Stimulated activated memory B cell treated with anti-CD40 and anti-IgM and Interleukin-4, amounts not matched to agents 10 μg/mL and 1 μg/mL and 100 μg/mL, for 72 hours (primary cell): ENCODE measurements around the gene PPP1R3F.
A peak's percentile ranks its signal among the peaks of the same experiment; 100 is the strongest.

Experiments
- ATAC-seq: fragments of 150-1000 bp; cut with Tn5 transposase; 2 replicates; pipeline ENCODE4 v1.10.0; 2021
- H3K27ac Mint-ChIP-seq: one replicate; pipeline ENCODE4 v1.8.0; 2022; ENCODE audit warnings: mild to moderate bottlenecking, mixed read lengths
- H3K27me3 Mint-ChIP-seq: one replicate; pipeline ENCODE4 v1.8.0; 2022; ENCODE audit warnings: mixed read lengths
- H3K36me3 Mint-ChIP-seq: one replicate; pipeline ENCODE4 v1.8.0; 2022; ENCODE audit warnings: mixed read lengths
- H3K4me1 Mint-ChIP-seq: one replicate; pipeline ENCODE4 v1.8.0; 2022; ENCODE audit warnings: mixed read lengths
- H3K4me3 Mint-ChIP-seq: one replicate; pipeline ENCODE4 v1.8.0; 2022; ENCODE audit warnings: mild to moderate bottlenecking, moderate library complexity, mixed read lengths
- H3K9me3 Mint-ChIP-seq: one replicate; pipeline ENCODE4 v1.8.0; 2022; ENCODE audit warnings: mixed read lengths

The PPP1R3F gene

GRCh38 chrX:49257846-49258748 lies 11.5 kb upstream of the PPP1R3F start:
- no peak overlapping the region for H3K4me3 Mint-ChIP-seq
- H3K36me3 Mint-ChIP-seq, result no peaks in the 10 kb centered on the region
- H3K27me3 Mint-ChIP-seq, result no peaks in the 10 kb centered on the region
- H3K27ac Mint-ChIP-seq, result peak overlapping the region; percentile 78
- H3K9me3 Mint-ChIP-seq, result no peaks in the 10 kb centered on the region
- ATAC-seq, result peak; percentile 60
- H3K4me1 Mint-ChIP-seq, result peaks cover 15% of the 10 kb centered on the region

- Mint-ChIP-seq H3K27me3 (no peaks in the 10 kb centered on the region), H3K4me3 (no peak overlapping the region), H3K36me3 (no peaks in the 10 kb centered on the region), H3K4me1 (peaks cover 15% of the 10 kb centered on the region), H3K9me3 (no peaks in the 10 kb centered on the region), H3K27ac (no peak overlapping the region)
- ATAC-seq, result no peak
Observed at GRCh38 chrX:49258749-49259124, 10.9 kb upstream of the PPP1R3F start.

GRCh38 chrX:49260221-49260985 lies 9.2 kb upstream of the PPP1R3F start:
- no peak for ATAC-seq
- no peaks in the 10 kb centered on the region for H3K36me3 Mint-ChIP-seq
- H3K4me3 Mint-ChIP-seq, result no peak overlapping the region
- no peaks in the 10 kb centered on the region for H3K27me3 Mint-ChIP-seq
- H3K9me3 Mint-ChIP-seq, result no peaks in the 10 kb centered on the region
- no peak overlapping the region for H3K27ac Mint-ChIP-seq
- peaks cover 15% of the 10 kb centered on the region for H3K4me1 Mint-ChIP-seq

GRCh38 chrX:49262603-49263002 lies 7.0 kb upstream of the PPP1R3F start:
- Mint-ChIP-seq H3K36me3 (no peaks in the 10 kb centered on the region), H3K9me3 (no peaks in the 10 kb centered on the region), H3K27ac (no peak overlapping the region), H3K4me3 (no peak overlapping the region), H3K27me3 (no peaks in the 10 kb centered on the region), H3K4me1 (peaks cover 8% of the 10 kb centered on the region)
- ATAC-seq, result no peak

- Mint-ChIP-seq H3K36me3 (no peaks in the 10 kb centered on the region), H3K4me1 (peaks cover 6% of the 10 kb centered on the region), H3K4me3 (no peak overlapping the region), H3K27me3 (no peaks in the 10 kb centered on the region), H3K27ac (no peak overlapping the region), H3K9me3 (no peaks in the 10 kb centered on the region)
- no peak for ATAC-seq
Observed at GRCh38 chrX:49263631-49264030, 6.0 kb upstream of the PPP1R3F start.

GRCh38 chrX:49264460-49264859 lies 5.1 kb upstream of the PPP1R3F start, which contains the start of gene FOXP3:
Gene FOXP3, minus strand, starts transcription at chrX:49264710. Its CDS starts 6,205 bp downstream, at chrX:49258505.
- H3K4me3 Mint-ChIP-seq, result no peak within 1 kb of the TSS
- peaks cover 6% of the 10 kb centered on the region for H3K4me1 Mint-ChIP-seq
- H3K9me3 Mint-ChIP-seq, result no peaks in the 10 kb centered on the region
- no peaks in the 10 kb centered on the region for H3K36me3 Mint-ChIP-seq
- no peak for ATAC-seq
- no peak within 1 kb of the TSS for H3K27ac Mint-ChIP-seq
- no peaks in the 10 kb centered on the region for H3K27me3 Mint-ChIP-seq

GRCh38 chrX:49266523-49267445 lies 2.8 kb upstream of the PPP1R3F start:
- H3K36me3 Mint-ChIP-seq, result peaks cover 7% of the 10 kb centered on the region
- no peak for ATAC-seq
- peak overlapping the region; percentile 90 for H3K27ac Mint-ChIP-seq
- H3K27me3 Mint-ChIP-seq, result no peaks in the 10 kb centered on the region
- no peaks in the 10 kb centered on the region for H3K9me3 Mint-ChIP-seq
- H3K4me1 Mint-ChIP-seq, result peaks cover 15% of the 10 kb centered on the region
- no peak overlapping the region for H3K4me3 Mint-ChIP-seq

GRCh38 chrX:49268702-49269009 lies 937 bp upstream of the PPP1R3F start:
- no peaks in the 10 kb centered on the region for H3K27me3 Mint-ChIP-seq
- peaks cover 27% of the 10 kb centered on the region for H3K4me1 Mint-ChIP-seq
- no peak for ATAC-seq
- peak overlapping the region; percentile 88 for H3K4me3 Mint-ChIP-seq
- peak overlapping the region; percentile 90 for H3K27ac Mint-ChIP-seq
- H3K36me3 Mint-ChIP-seq, result peaks cover 7% of the 10 kb centered on the region
- H3K9me3 Mint-ChIP-seq, result no peaks in the 10 kb centered on the region

GRCh38 chrX:49269010-49269766 lies 405 bp upstream of the PPP1R3F start:
- H3K27me3 Mint-ChIP-seq, result no peaks in the 10 kb centered on the region
- H3K27ac Mint-ChIP-seq, result peak overlapping the region; percentile 90
- peak overlapping the region; percentile 88 for H3K4me3 Mint-ChIP-seq
- H3K36me3 Mint-ChIP-seq, result peaks cover 7% of the 10 kb centered on the region
- ATAC-seq, result peak; percentile 96
- H3K4me1 Mint-ChIP-seq, result peaks cover 29% of the 10 kb centered on the region
- H3K9me3 Mint-ChIP-seq, result no peaks in the 10 kb centered on the region

- H3K27me3 Mint-ChIP-seq, result no peaks in the 10 kb centered on the region
- peaks cover 17% of the 10 kb centered on the region for H3K36me3 Mint-ChIP-seq
- H3K4me3 Mint-ChIP-seq, result peak overlapping the region; percentile 64
- no peaks in the 10 kb centered on the region for H3K9me3 Mint-ChIP-seq
- peaks cover 41% of the 10 kb centered on the region for H3K4me1 Mint-ChIP-seq
- ATAC-seq, result no peak
- H3K27ac Mint-ChIP-seq, result peak overlapping the region; percentile 58
Observed at GRCh38 chrX:49270249-49270921, 792 bp downstream of the PPP1R3F start.

GRCh38 chrX:49271341-49271740 lies 1.7 kb downstream of the PPP1R3F start:
- Mint-ChIP-seq H3K36me3 (peaks cover 20% of the 10 kb centered on the region), H3K27ac (peak overlapping the region; percentile 58), H3K9me3 (no peaks in the 10 kb centered on the region), H3K4me3 (peak overlapping the region; percentile 64), H3K27me3 (no peaks in the 10 kb centered on the region), H3K4me1 (peaks cover 42% of the 10 kb centered on the region)
- no peak for ATAC-seq

GRCh38 chrX:49272421-49272820 lies 2.8 kb downstream of the PPP1R3F start:
- H3K27ac Mint-ChIP-seq, result peak overlapping the region; percentile 34
- H3K4me1 Mint-ChIP-seq, result peaks cover 47% of the 10 kb centered on the region
- H3K9me3 Mint-ChIP-seq, result no peaks in the 10 kb centered on the region
- no peak for ATAC-seq
- peaks cover 20% of the 10 kb centered on the region for H3K36me3 Mint-ChIP-seq
- no peaks in the 10 kb centered on the region for H3K27me3 Mint-ChIP-seq
- H3K4me3 Mint-ChIP-seq, result no peak overlapping the region

- Mint-ChIP-seq H3K9me3 (no peaks in the 10 kb centered on the region), H3K27ac (peak overlapping the region; percentile 34), H3K4me3 (no peak overlapping the region), H3K36me3 (peaks cover 20% of the 10 kb centered on the region), H3K4me1 (peaks cover 47% of the 10 kb centered on the region), H3K27me3 (no peaks in the 10 kb centered on the region)
- no peak for ATAC-seq
Observed at GRCh38 chrX:49273181-49273727, 3.7 kb downstream of the PPP1R3F start.

- no peak overlapping the region for H3K27ac Mint-ChIP-seq
- no peaks in the 10 kb centered on the region for H3K27me3 Mint-ChIP-seq
- H3K9me3 Mint-ChIP-seq, result no peaks in the 10 kb centered on the region
- no peak for ATAC-seq
- H3K4me1 Mint-ChIP-seq, result peaks cover 39% of the 10 kb centered on the region
- H3K4me3 Mint-ChIP-seq, result no peak overlapping the region
- peaks cover 14% of the 10 kb centered on the region for H3K36me3 Mint-ChIP-seq
Observed at GRCh38 chrX:49276207-49276606, 6.6 kb downstream of the PPP1R3F start.
